Astrocyte of the cerebellum (primary cell): ENCODE data around the gene ATP9B.

ENCODE experiments used
- DNase-seq: peaks from one replicate; pipeline ENCODE4 v3.0.0-alpha.2; 2011; ENCODE audit warnings: low read depth
- H3K4me3 ChIP-seq: 2 replicates; pipeline ENCODE4 v1.5.1; 2011; ENCODE audit warnings: mild to moderate bottlenecking, low read depth, low read length, moderate library complexity
- CTCF ChIP-seq: IDR thresholded peaks from 2 replicates; pipeline ENCODE4 v1.5.1; 2012; ENCODE audit warnings: low read length, low read depth, moderate library complexity, mild to moderate bottlenecking; ENCODE audit errors: missing control alignments
- in situ Hi-C: cut with HindIII; loops from 2 replicates; pipeline ENCODE4 v1.10.0; 2017; ENCODE audit warnings: low sequenced_read_pairs

The ATP9B gene

GRCh38 chr18:79218605-79219190, 149.5 kb downstream of the ATP9B start:
- in situ Hi-C loops, result no loop called here
- no peak for DNase-seq
- H3K4me3 ChIP-seq, result no peak overlapping the region
- no peak for TF ChIP-seq CTCF

- DNase-seq, result no peak
- TF ChIP-seq CTCF, result no peak
- in situ Hi-C loops, result no loop called here
- no peak overlapping the region for H3K4me3 ChIP-seq
These were observed 151.9 kb downstream of the ATP9B start for GRCh38 chr18:79221136-79221535.

- H3K4me3 ChIP-seq, result no peak overlapping the region
- no peak for TF ChIP-seq CTCF
- DNase-seq, result no peak
- in situ Hi-C loops, result no loop called here
These were observed 153.6 kb downstream of the ATP9B start for GRCh38 chr18:79222790-79223189.

- H3K4me3 ChIP-seq, result no peak overlapping the region
- in situ Hi-C loops, result no loop called here
- TF ChIP-seq CTCF, result no peak
- DNase-seq, result no peak
These were observed 154.2 kb downstream of the ATP9B start for GRCh38 chr18:79223431-79223830.

GRCh38 chr18:79224381-79224780, 155.2 kb downstream of the ATP9B start:
- DNase-seq, result no peak
- no peak overlapping the region for H3K4me3 ChIP-seq
- no peak for TF ChIP-seq CTCF
- in situ Hi-C loops, result no loop called here

- TF ChIP-seq CTCF, result no peak
- in situ Hi-C loops, result no loop called here
- H3K4me3 ChIP-seq, result no peak overlapping the region
- DNase-seq, result no peak
These were observed 158.4 kb downstream of the ATP9B start for GRCh38 chr18:79227621-79228020.
